NCI-H1694 (cell line): ENCODE measurements around the gene NSMF.
A peak's percentile ranks its signal among the peaks of the same experiment; 100 is the strongest.

Experiments used
- DNase-seq: peaks from one replicate; lab custom pipeline; 2025; lab: John Stamatoyannopoulos, UW

NSMF gene, protein sequence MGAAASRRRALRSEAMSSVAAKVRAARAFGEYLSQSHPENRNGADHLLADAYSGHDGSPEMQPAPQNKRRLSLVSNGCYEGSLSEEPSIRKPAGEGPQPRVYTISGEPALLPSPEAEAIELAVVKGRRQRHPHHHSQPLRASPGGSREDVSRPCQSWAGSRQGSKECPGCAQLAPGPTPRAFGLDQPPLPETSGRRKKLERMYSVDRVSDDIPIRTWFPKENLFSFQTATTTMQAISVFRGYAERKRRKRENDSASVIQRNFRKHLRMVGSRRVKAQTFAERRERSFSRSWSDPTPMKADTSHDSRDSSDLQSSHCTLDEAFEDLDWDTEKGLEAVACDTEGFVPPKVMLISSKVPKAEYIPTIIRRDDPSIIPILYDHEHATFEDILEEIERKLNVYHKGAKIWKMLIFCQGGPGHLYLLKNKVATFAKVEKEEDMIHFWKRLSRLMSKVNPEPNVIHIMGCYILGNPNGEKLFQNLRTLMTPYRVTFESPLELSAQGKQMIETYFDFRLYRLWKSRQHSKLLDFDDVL

GRCh38 chr9:137459152-137459600 lies at the start of gene NSMF:
NSMF (minus strand) TSS chr9:137459334; CDS start chr9:137459102, 232 bp downstream.
- DNase-seq: peak; percentile 55

GRCh38 chr9:137506702-137507171 lies 47.6 kb upstream of the NSMF start:
- peak; percentile 21 for DNase-seq

- no peak for DNase-seq
These were observed 47.1 kb upstream of the NSMF start for GRCh38 chr9:137506274-137506673.

DNA sequence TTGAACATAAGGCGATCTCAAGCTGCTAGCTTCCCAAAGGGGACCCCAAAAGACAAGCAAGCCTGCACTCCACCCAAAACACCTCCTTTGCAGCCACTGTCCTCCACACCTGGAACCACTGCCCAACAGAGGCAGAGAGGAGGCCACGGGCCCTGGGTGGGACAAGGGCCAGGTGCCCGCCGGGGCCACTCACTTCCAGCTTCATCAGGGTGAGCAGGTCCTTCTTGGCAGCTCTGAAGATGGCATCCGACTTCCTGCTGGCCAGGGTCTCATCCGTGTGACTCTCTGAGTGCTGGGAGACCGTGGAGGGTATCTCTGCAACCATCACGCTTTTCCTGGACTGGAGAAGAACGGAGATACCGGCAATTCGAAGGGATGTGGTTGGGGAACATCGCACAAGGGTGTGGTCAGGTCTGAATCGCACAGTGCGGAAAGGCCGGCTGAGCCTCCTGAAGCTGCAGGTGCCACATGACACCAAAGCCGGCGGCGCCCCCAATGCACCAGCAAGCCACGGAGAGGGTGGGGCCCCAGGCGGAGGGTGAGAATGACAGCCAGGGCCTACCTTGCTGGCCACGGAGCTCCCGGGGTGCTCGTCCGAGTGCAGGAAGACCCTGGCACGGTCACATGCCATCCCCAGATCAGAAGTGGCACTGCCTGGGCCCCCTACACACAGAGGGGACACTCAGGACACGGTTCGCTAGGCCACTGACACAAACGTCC lies 46.4 kb upstream of the NSMF start:
- no peak for DNase-seq

GRCh38 chr9:137504432-137504777 lies 45.3 kb upstream of the NSMF start:
- DNase-seq: no peak

GRCh38 chr9:137502008-137502911 lies 43.1 kb upstream of the NSMF start:
- DNase-seq: no peak

DNA sequence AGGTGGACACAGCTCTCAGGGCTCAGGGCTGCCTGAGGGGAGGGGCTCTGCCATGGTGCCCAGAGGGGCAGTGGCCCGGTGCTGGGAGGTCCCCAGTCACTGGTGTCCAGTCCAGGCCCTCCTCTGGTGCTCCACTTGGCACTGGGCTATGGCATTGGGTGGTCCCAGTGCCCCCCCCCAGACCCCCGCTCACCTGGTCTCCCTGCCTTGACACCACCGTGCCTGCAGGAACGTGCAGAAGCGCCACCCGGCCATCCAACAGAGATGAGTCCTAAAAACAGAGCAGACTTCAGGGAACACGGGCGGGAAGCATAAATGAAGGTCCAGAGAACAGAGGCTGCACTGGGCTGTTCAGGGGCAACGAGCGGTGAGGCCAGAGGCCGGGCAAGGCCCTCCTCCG lies 42.3 kb upstream of the NSMF start:
- no peak for DNase-seq

- DNase-seq: no peak
These were observed 41.7 kb upstream of the NSMF start for GRCh38 chr9:137500666-137501397.

GRCh38 chr9:137499858-137500661 lies 40.9 kb upstream of the NSMF start:
- no peak for DNase-seq

DNA sequence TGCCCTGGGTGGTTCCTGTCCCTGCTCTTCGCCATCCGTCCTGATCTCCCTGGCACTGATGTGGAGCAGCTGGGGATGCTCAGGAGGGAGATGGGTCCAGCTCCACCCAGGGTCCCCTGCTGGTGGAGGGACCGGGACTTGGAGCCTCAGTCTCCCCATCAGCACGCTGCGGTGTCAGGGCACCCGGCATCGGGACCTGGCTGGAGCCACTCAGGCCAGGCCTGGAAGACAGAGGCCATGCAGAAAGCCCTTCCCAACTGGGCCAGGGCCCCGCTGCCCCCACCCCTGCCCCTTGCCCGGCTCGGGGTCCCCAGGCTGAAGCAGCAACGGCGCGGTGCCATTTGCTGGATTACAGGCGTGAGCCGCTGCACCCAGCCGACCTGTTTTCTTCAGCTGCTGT lies 40.3 kb upstream of the NSMF start:
- no peak for DNase-seq

DNA sequence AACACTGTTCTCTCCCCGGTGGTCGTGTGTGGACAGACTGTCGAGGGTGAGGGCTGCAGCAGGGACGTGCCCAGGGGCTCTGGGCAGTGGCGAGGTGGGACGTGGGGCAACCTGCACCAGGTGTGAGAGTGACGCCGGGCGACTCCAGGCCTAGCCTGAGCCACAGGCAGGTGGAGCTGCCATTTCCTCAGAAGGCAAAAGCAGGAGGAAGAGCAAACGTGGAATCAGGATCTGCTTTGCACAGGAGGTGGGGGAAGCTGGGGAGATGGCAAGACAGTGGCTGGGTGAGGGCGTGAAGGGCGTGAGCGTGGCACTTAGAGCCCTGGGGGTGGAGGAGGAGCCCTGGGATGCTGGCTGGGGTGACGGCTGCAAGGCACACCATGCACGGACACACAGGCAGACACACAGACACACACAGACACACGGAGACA lies 39.6 kb upstream of the NSMF start:
- DNase-seq: no peak

DNA sequence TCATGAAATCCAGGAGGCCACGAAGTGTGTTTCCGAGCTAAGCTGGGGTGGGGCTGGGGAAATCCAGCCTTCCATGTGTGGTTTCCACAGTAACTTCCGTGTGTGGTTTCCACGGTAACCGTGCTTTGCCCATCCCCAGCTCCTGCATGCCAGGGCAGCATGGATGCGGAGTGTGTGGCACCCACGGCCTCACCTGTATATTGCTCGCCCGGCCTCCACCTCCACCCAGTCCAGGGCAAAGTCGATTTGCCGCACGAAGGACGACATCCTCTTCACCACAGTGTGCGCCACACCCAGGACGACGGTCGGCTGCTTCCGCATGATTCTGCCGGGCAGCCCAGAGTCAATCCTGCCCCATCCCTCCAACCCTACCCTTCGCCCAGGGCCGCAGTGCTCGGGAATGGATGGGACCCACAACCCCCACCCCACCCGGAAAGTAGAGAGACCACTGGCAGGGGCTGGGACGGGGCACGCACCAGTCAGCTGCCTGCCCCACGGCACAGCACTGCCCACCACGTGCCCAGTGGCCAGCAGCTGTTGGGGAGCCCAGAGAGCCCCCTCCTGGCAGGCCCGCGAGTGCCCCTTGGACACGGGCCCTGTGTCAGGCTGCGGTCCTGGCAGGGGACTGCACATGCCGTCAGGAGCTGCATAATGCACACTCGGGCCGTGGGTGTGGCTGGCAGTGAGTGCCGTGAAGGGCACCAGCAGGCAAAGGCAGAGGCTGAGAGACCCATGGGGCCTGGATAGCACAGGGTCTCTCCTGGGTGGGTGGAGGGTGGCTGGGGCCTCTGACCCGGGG lies 39.0 kb upstream of the NSMF start:
- no peak for DNase-seq

DNA sequence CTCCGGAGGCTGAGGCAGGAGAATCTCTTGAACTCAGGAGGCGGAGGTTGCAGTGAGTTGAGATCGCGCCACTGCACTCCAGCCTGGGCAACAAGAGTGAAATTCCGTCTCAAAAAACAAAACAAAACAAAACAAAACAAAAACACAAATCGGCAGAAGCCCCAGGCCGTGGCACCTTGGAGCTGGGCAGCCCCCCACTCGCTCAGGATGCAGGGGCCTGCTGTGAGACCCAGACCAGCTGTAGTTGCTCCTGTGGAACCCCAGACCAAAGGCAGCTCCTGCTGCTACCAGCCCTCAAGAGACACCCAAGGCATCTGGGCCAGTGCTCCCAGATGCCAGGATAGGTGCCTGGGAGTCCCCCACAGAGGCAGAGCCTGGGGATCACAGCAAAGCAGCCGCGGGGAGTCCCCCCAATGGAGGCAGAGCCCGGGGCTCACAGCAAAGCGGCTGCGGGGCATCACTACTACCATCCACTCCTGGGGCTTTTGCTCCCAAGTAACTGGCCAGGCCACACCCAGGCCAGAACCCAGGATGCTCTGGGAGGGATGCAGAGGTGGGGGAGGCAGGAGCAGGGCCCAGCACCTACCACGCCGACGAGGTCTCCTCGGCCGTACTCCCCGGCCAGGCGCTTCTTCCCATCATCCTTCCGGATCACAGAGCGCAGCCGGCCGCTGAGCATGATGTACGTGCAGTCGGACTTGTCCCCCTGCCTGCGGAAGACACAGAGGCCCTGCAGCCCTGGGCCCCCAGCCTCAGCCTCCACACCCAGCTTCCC lies 37.7 kb upstream of the NSMF start:
- DNase-seq: no peak

DNA sequence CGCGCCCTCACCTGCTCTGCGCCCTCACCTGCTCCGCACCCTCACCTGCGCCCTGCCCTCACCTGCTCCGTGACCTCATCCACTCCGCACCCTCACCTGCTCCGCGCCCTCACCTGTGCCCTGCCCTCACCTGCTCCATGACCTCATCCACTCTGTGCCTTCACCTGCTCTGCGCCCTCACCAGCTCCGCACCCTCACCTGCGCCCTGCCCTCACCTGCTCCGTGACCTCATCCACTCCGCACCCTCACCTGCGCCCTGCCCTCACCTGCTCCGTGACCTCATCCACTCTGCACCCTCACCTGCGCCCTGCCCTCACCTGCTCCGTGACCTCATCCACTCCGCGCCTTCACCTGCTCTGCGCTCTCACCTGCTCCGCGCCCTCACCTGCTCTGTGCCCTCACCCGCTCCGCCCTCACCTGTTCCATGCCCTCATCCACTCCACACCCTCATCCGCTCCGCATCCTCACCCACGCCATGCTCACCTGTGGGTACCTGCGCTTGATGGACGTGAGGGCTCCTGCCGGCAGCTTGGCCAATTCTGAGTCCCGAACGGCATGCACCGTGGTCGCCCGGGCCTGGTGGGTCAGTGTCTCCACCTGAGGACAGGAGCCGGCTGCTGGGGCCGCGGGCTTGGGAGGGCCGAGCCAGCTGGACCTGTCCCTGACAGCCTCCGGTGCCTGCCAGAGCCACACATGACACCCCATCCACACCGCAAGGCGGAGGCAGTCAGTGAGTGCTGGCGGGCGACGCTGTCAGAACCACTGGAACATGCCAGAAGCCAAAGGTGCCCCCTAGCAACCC lies 35.6 kb upstream of the NSMF start:
- no peak for DNase-seq

- DNase-seq: no peak
These were observed 35.0 kb upstream of the NSMF start for GRCh38 chr9:137494104-137494544.

GRCh38 chr9:137493364-137494103 lies 34.4 kb upstream of the NSMF start:
- DNase-seq: no peak
